HG03108 (cell line): ENCODE results near the gene BAK1.

Experiments used
- ATAC-seq: cut with Tn5 transposase; IDR thresholded peaks from one replicate; pipeline ENCODE4 v1.9.1; 2021; ENCODE audit warnings: moderate library complexity; ENCODE audit not compliant: unreplicated experiment

Gene BAK1

GRCh38 chr6:33579828-33580714 lies at the start of gene BAK1:
TSS of gene BAK1 (minus strand) at chr6:33580276. CDS start at chr6:33577604, 2,672 bp downstream.
- peak; percentile 84 for ATAC-seq

GRCh38 chr6:33628401-33628964 lies 48.4 kb upstream of the BAK1 start:
- ATAC-seq: no peak

- no peak for ATAC-seq
These were observed 47.8 kb upstream of the BAK1 start for GRCh38 chr6:33627876-33628275.

GRCh38 chr6:33624856-33625255 lies 44.8 kb upstream of the BAK1 start:
- no peak for ATAC-seq

- no peak for ATAC-seq
These were observed 43.9 kb upstream of the BAK1 start for GRCh38 chr6:33623895-33624381.

- no peak for ATAC-seq
These were observed 42.7 kb upstream of the BAK1 start for GRCh38 chr6:33622456-33623431.

GRCh38 chr6:33621711-33622388 lies 41.8 kb upstream of the BAK1 start:
- peak; percentile 18 for ATAC-seq

- ATAC-seq: peak; percentile 51
These were observed 41.0 kb upstream of the BAK1 start, which contains the start of gene ITPR3 for GRCh38 chr6:33620856-33621710. TSS of gene ITPR3 (plus strand) at chr6:33621322. CDS start at chr6:33621603, 281 bp downstream.

GRCh38 chr6:33620158-33620855 lies 40.2 kb upstream of the BAK1 start:
- ATAC-seq: no peak

- no peak for ATAC-seq
These were observed 39.2 kb upstream of the BAK1 start for GRCh38 chr6:33619166-33619840.

GRCh38 chr6:33616913-33617312 lies 36.8 kb upstream of the BAK1 start:
- ATAC-seq: no peak

- ATAC-seq: no peak
These were observed 36.0 kb upstream of the BAK1 start for GRCh38 chr6:33616113-33616512.

- no peak for ATAC-seq
These were observed 33.7 kb upstream of the BAK1 start for GRCh38 chr6:33613795-33614168.

- no peak for ATAC-seq
These were observed 33.2 kb upstream of the BAK1 start for GRCh38 chr6:33613146-33613794.

- no peak for ATAC-seq
These were observed 31.0 kb upstream of the BAK1 start for GRCh38 chr6:33610779-33611732.

GRCh38 chr6:33610067-33610466 lies 30.0 kb upstream of the BAK1 start:
- no peak for ATAC-seq

GRCh38 chr6:33609528-33609927 lies 29.5 kb upstream of the BAK1 start:
- no peak for ATAC-seq
